IMR-90 (cell line): ENCODE results near the gene TELO2. TPM values are rescaled to one million over a fixed set of nuclear protein-coding genes. Genes with fewer than 3 reads are reported as not detected.

ENCODE experiments used
- ATAC-seq: fragments of 200-7000 bp; cut with Tn5 transposase; 2 replicates; pipeline ENCODE4 v1.9.1; 2020; ENCODE audit warnings: low read depth, mild to moderate bottlenecking, moderate library complexity
- BruUV-seq: library from RNA; stranded (reverse); fragments of 400-500 nt; replicated peaks from 2 replicates; lab custom pipeline; 2021; lab: Mats Ljungman, UMichigan
- CTCF ChIA-PET: fragments of 300-600 bp; formaldehyde crosslinking; extraction: SDS; loops from one replicate; lab custom pipeline; 2021; ENCODE audit warnings: antibody characterized with exemption; lab: Yijun Ruan, JAX
- POLR2A ChIA-PET: fragments of 300-600 bp; sonication (Branson Sonifier 250); formaldehyde crosslinking; loops from one replicate; lab custom pipeline; 2022; ENCODE audit warnings: antibody characterized with exemption; ENCODE audit not compliant: unreplicated experiment; lab: Charles Lee
- DNase-seq: peaks from one replicate; pipeline ENCODE4 v3.0.0; 2013
- H2AFZ ChIP-seq: replicated peaks from 2 replicates; pipeline ENCODE3; 2013; ENCODE audit warnings: low read length, mild to moderate bottlenecking; ENCODE audit not compliant: poor library complexity
- H2AK5ac ChIP-seq: 2 replicates; pipeline ENCODE4 v1.6.1; 2013; ENCODE audit warnings: low read depth, low read length, inconsistent platforms
- H2AK9ac ChIP-seq: replicated peaks from 2 replicates; pipeline ENCODE3; 2013; ENCODE audit warnings: mild to moderate bottlenecking, low read depth, low read length, moderate library complexity; ENCODE audit not compliant: poor library complexity
- H2BK120ac ChIP-seq: 2 replicates; pipeline ENCODE4 v1.6.1; 2013; ENCODE audit warnings: low read depth, low read length, inconsistent platforms
- H2BK15ac ChIP-seq: 3 replicates; pipeline ENCODE4 v1.6.1; 2013; ENCODE audit warnings: low read depth, low read length, inconsistent platforms
- H2BK20ac ChIP-seq: 2 replicates; pipeline ENCODE4 v1.6.1; 2013; ENCODE audit warnings: low read depth, mild to moderate bottlenecking, inconsistent platforms, low read length, moderate library complexity
- H2BK5ac ChIP-seq: 2 replicates; pipeline ENCODE4 v1.6.1; 2013; ENCODE audit warnings: mild to moderate bottlenecking, low read depth, low read length, inconsistent platforms; ENCODE audit not compliant: poor library complexity, severe bottlenecking
- H3K14ac ChIP-seq: replicated peaks from 2 replicates; pipeline ENCODE4 v1.6.1; 2013; ENCODE audit warnings: low read depth, low read length, inconsistent platforms
- H3K18ac ChIP-seq: 2 replicates; pipeline ENCODE4 v1.6.1; 2013; ENCODE audit warnings: low read depth, low read length, control low read depth
- H3K23ac ChIP-seq: 2 replicates; pipeline ENCODE4 v1.6.1; 2013; ENCODE audit warnings: low read depth, low read length, inconsistent platforms
- H3K27ac ChIP-seq: 2 replicates; pipeline ENCODE4 v1.5.1; 2013; ENCODE audit warnings: mild to moderate bottlenecking, control low read depth, low read length; ENCODE audit not compliant: insufficient read depth
- H3K27me3 ChIP-seq: 2 replicates; pipeline ENCODE4 v1.6.1; 2013; ENCODE audit warnings: low read length; ENCODE audit not compliant: control insufficient read depth, insufficient read depth
- H3K36me3 ChIP-seq: 2 replicates; pipeline ENCODE4 v1.6.1; 2013; ENCODE audit warnings: low read length, mixed read lengths; ENCODE audit not compliant: control insufficient read depth, insufficient read depth
- H3K4ac ChIP-seq: 2 replicates; pipeline ENCODE4 v1.6.1; 2013; ENCODE audit warnings: low read depth, low read length, inconsistent platforms
- H3K4me1 ChIP-seq: 2 replicates; pipeline ENCODE4 v1.6.1; 2013; ENCODE audit warnings: low read length, mixed read lengths; ENCODE audit not compliant: control insufficient read depth, insufficient read depth
- H3K4me2 ChIP-seq: 2 replicates; pipeline ENCODE4 v1.6.1; 2013; ENCODE audit warnings: low read depth, mild to moderate bottlenecking, control low read depth, low read length, moderate library complexity
- H3K4me3 ChIP-seq: 2 replicates; pipeline ENCODE4 v1.5.1; 2013; ENCODE audit warnings: low read depth, mild to moderate bottlenecking, control low read depth, low read length, moderate library complexity; ENCODE audit not compliant: insufficient read depth
- H3K56ac ChIP-seq: 2 replicates; pipeline ENCODE4 v1.6.1; 2013; ENCODE audit warnings: low read length, inconsistent platforms; ENCODE audit not compliant: insufficient read depth; ENCODE audit errors: extremely low read depth
- H3K79me1 ChIP-seq, 2 experiments: 2 replicates each; pipeline ENCODE4 v1.6.1; 2013; ENCODE audit warnings: low read length in 2 of 2, inconsistent platforms in 1 of 2, low read depth in 1 of 2
- H3K9ac ChIP-seq: 2 replicates; pipeline ENCODE4 v1.6.1; 2013; ENCODE audit warnings: low read depth, low read length, control low read depth
- H3K9me1 ChIP-seq: 2 replicates; pipeline ENCODE4 v1.6.1; 2013; ENCODE audit warnings: low read length, inconsistent platforms; ENCODE audit not compliant: insufficient read depth
- H3K9me3 ChIP-seq: 2 replicates; pipeline ENCODE4 v1.6.1; 2013; ENCODE audit warnings: low read length; ENCODE audit not compliant: control insufficient read depth, insufficient read depth
- H4K20me1 ChIP-seq: 2 replicates; pipeline ENCODE4 v1.6.1; 2013; ENCODE audit warnings: low read length, inconsistent platforms; ENCODE audit not compliant: insufficient read depth
- H4K5ac ChIP-seq: 2 replicates; pipeline ENCODE4 v1.6.1; 2013; ENCODE audit warnings: mild to moderate bottlenecking, low read depth, low read length, control low read depth
- H4K8ac ChIP-seq, 2 experiments: 2 replicates each; pipeline ENCODE4 v1.6.1; 2013; ENCODE audit warnings: low read depth in 2 of 2, low read length in 2 of 2, control low read depth in 1 of 2, inconsistent platforms in 1 of 2
- H4K91ac ChIP-seq: 2 replicates; pipeline ENCODE4 v1.6.1; 2013; ENCODE audit warnings: low read depth, low read length, inconsistent platforms; ENCODE audit not compliant: insufficient read depth
- MAZ ChIP-seq: IDR thresholded peaks from 2 replicates; pipeline ENCODE4 v1.6.1; 2012; ENCODE audit warnings: low read depth, mild to moderate bottlenecking, low read length, improper control_type of control experiment, moderate library complexity, borderline replicate concordance
- WGBS, 2 experiments: methylation state at CpG; one replicate each; pipeline versions ENCODE4 v1.1.5 to v1.1.7; 2013; ENCODE audit warnings: missing lambda C conversion rate in 2 of 2; ENCODE audit not compliant: insufficient read length in 1 of 2; ENCODE audit errors: extremely low coverage in 2 of 2; 5-methylcytosine and 5-hydroxymethylcytosine counted together
- dilution Hi-C: fragments of 300-500 bp; cut with HindIII; formaldehyde crosslinking; loops from one replicate; pipeline ENCODE4 v1.14.3; 2018; ENCODE audit warnings: low sequenced_read_pairs; ENCODE audit not compliant: unreplicated experiment
- in situ Hi-C: fragments of 300-500 bp; cut with MboI; formaldehyde crosslinking; loops from 3 replicates; pipeline ENCODE4 v1.14.3; 2019; ENCODE audit warnings: low sequenced_read_pairs, inconsistent platforms, mixed read lengths
- intact Hi-C: fragments of 100-400 bp; cut with micrococcal nuclease; formaldehyde crosslinking; loops from 2 replicates; pipeline ENCODE4 v1.10.0; 2022
- polyA plus RNA-seq, 3 experiments: library from polyadenylated mRNA; depleted of rRNA; stranded (reverse); fragments of >200 nt; gene quantifications; 2 replicates each; pipeline ENCODE4 v1.2.3, GENCODE V29; 2012; ENCODE audit warnings: low replicate concordance in 1 of 3
- total RNA-seq: library from RNA; depleted of rRNA; stranded (reverse); fragments of >200 nt; gene quantifications from 2 replicates; pipeline ENCODE4 v1.2.3, GENCODE V29; 2012

TELO2 gene
- total and polyA plus RNA-seq, 2 of the 4 experiments (the other 2 are of a cell fraction): 6.6 to 26.6 TPM

DNA sequence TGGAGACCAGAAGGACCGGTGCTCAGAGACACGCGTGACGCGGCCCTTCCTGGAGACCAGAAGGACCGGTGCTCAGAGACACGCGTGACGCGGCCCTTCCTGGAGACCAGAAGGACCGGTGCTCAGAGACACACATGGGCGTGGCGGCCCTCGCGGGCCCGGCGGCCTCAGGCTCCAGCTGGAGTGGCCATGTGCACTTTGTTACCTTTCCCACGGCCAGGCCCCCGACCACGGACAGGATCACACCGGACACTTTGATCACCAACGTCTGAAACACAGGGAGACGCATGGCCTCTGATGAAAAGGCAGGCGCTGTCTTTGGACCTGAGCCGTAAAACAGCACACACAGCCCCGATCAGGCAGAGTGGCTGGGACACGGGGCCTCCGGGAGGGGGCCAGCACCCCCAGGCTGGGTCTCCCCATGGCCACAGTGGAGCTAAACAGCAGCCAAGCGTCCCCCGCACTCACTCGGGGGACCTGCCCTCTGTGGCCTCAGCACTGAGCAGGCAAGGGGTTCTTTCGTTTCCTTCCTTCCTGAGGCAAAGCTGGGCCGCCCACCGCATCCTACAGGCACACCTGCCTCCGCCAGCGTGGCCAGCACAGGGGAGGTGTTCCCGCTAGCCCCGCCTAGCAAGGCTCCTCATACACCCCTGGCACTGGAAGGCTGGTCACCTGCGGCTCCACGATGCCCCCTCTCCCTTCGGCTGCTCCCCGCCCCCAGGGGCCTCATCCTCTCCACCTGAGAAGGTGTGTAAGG is 35.5 kb upstream of the TELO2 start:
- Histone ChIP-seq H3K9me3 (no peaks in the 10 kb centered on the region), H4K91ac (no peak overlapping the region), H2BK120ac (no peak overlapping the region), H3K27me3 (no peaks in the 10 kb centered on the region), H3K79me1 (peaks cover 0 to 4% of the 10 kb centered on the region in 2 experiments; a peak in 1 of 4 replicates), H2BK5ac (no peak overlapping the region), H3K9me1 (no peaks in the 10 kb centered on the region), H4K20me1 (no peaks in the 10 kb centered on the region), H3K4me3 (no peak overlapping the region), H3K4me1 (no peaks in the 10 kb centered on the region), H3K4me2 (no peak overlapping the region), H3K4ac (no peak overlapping the region), H2AFZ (no peak overlapping the region), H2AK9ac (no peak overlapping the region), H3K14ac (no peak overlapping the region), H2BK20ac (no peak overlapping the region), H3K18ac (no peak overlapping the region), H4K8ac (no peak overlapping the region), H3K9ac (no peak overlapping the region), H4K5ac (no peak overlapping the region), H3K27ac (no peak overlapping the region), H3K36me3 (peaks cover 49% of the 10 kb centered on the region), H3K56ac (no peak overlapping the region), H3K23ac (no peak overlapping the region), H2BK15ac (no peak overlapping the region), H2AK5ac (no peak overlapping the region)
- no peak for DNase-seq
- intact Hi-C loops: no loop called here
- no peak for TF ChIP-seq MAZ
- dilution Hi-C loops: no loop called here
- no TSS peak for BruUV-seq
- WGBS, 2 experiments: 96% methylated on average over 21 of the region's 42 CpGs; no CpG with 5 or more reads in 1 of the 2 experiments
- POLR2A ChIA-PET: no interaction called here
- no peak for ATAC-seq
- in situ Hi-C loops: no loop called here
- CTCF ChIA-PET: no interaction called here
